K562 (cell line): ENCODE data around the gene MFSD12. TPM values are rescaled to one million over a fixed set of nuclear protein-coding genes. Genes with fewer than 3 reads are reported as not detected.
A peak's percentile ranks its signal among the peaks of the same experiment; 100 is the strongest.

ENCODE experiments used
- ATAC-seq: fragments of 200-7000 bp; cut with Tn5 transposase; 3 replicates; pipeline ENCODE4 v1.9.1; 2020; ENCODE audit warnings: moderate library complexity
- BruUV-seq: library from RNA; stranded (reverse); fragments of 400-500 nt; replicated peaks from 2 replicates; lab custom pipeline; 2021; lab: Mats Ljungman, UMichigan
- CTCF ChIA-PET: fragments of 300-600 bp; formaldehyde crosslinking; extraction: SDS; loops from one replicate; lab custom pipeline; 2021; ENCODE audit warnings: low intra/inter-chr PET ratio; lab: Yijun Ruan, JAX
- POLR2A ChIA-PET: fragments of 300-600, 350-650 bp; sonication (Branson Sonifier 250); formaldehyde crosslinking; extraction: SDS; loops from one replicate; lab custom pipeline; 2021; ENCODE audit warnings: antibody characterized with exemption, inconsistent platforms; lab: Yijun Ruan, JAX
- DNase-seq, 4 experiments: peaks; one replicate each; pipeline versions ENCODE4 v3.0.0 to v3.0.0-alpha.2; 2011 to 2018; ENCODE audit warnings: low spot score in 3 of 4, mixed read lengths in 3 of 4; ENCODE audit errors: extremely low read depth in 1 of 4
- FAIRE-seq: peaks from 2 replicates; lab custom pipeline; 2011; peaks lifted over from hg19 to GRCh38; lab: Jason Lieb, UNC
- H2AFZ ChIP-seq: 2 replicates; pipeline ENCODE4 v1.6.0; 2011; ENCODE audit warnings: low read depth, low read length, control low read depth, inconsistent platforms
- H3K27ac ChIP-seq: fragments of 200-600 bp; 3 replicates; pipeline ENCODE4 v1.8.0; 2011; ENCODE audit warnings: low read depth, mild to moderate bottlenecking, control low read depth, inconsistent platforms, low read length, moderate library complexity, mixed read lengths; ENCODE audit errors: extremely low read depth
- H3K27me3 ChIP-seq, 2 experiments: fragments of 300-600 bp in 1 of 2; 2 replicates in 1 of 2; 3 replicates in 1 of 2; pipeline versions ENCODE4 v1.6.0 to v1.8.0; 2011; ENCODE audit warnings: inconsistent platforms in 2 of 2, low read length in 2 of 2, mild to moderate bottlenecking in 1 of 2, mixed read lengths in 1 of 2, moderate library complexity in 1 of 2; ENCODE audit not compliant: control insufficient read depth in 2 of 2, insufficient read depth in 2 of 2
- H3K36me3 ChIP-seq: fragments of 300-600 bp; 3 replicates; pipeline ENCODE4 v1.8.0; 2011; ENCODE audit warnings: mild to moderate bottlenecking, low read length, inconsistent platforms; ENCODE audit not compliant: control insufficient read depth, insufficient read depth
- H3K4me1 ChIP-seq, 2 experiments: fragments of 200-600 bp in 1 of 2; replicated peaks in 1 of 2; 2 replicates in 1 of 2; 3 replicates in 1 of 2; pipeline versions ENCODE4 v1.5.1 to v1.8.0; 2011; ENCODE audit warnings: inconsistent platforms in 2 of 2, low read length in 2 of 2, mild to moderate bottlenecking in 1 of 2, mixed read lengths in 1 of 2, moderate library complexity in 1 of 2; ENCODE audit not compliant: control insufficient read depth in 2 of 2, insufficient read depth in 2 of 2
- H3K4me2 ChIP-seq: 2 replicates; pipeline ENCODE4 v1.6.1; 2011; ENCODE audit warnings: low read length, control low read depth, inconsistent platforms, mixed read lengths; ENCODE audit not compliant: insufficient read depth
- H3K4me3 ChIP-seq: fragments of 200-600 bp; sonication (generic), shearing (Covaris generic); 2 replicates; pipeline ENCODE4 v1.5.1; 2016; ENCODE audit warnings: control low read depth, inconsistent platforms
- H3K79me2 ChIP-seq: fragments of 200-600 bp; 3 replicates; pipeline ENCODE4 v1.8.0; 2011; ENCODE audit warnings: low read length, inconsistent platforms; ENCODE audit not compliant: control insufficient read depth, insufficient read depth
- H3K9ac ChIP-seq, 2 experiments: 2 replicates each; pipeline versions ENCODE4 v1.6.0 to v1.6.1; 2011; ENCODE audit warnings: low read depth in 2 of 2, low read length in 2 of 2, control low read depth in 1 of 2, inconsistent platforms in 1 of 2, mild to moderate bottlenecking in 1 of 2, mixed read lengths in 1 of 2; ENCODE audit not compliant: insufficient read depth in 1 of 2
- H3K9me1 ChIP-seq: one replicate; pipeline ENCODE4 v1.6.0; 2011; ENCODE audit warnings: inconsistent platforms, mild to moderate bottlenecking, low read length, moderate library complexity; ENCODE audit not compliant: control insufficient read depth, insufficient read depth
- H3K9me3 ChIP-seq: replicated peaks from 2 replicates; pipeline ENCODE4 v1.5.1; 2011; ENCODE audit warnings: low read depth, low read length, inconsistent platforms; ENCODE audit not compliant: control insufficient read depth, insufficient read depth
- H4K20me1 ChIP-seq: replicated peaks from 2 replicates; pipeline ENCODE4 v1.6.1; 2011; ENCODE audit warnings: low read length, inconsistent platforms, mixed read lengths; ENCODE audit not compliant: control insufficient read depth, insufficient read depth
- HNRNPL ChIP-seq: fragments of 200-400 bp; formaldehyde crosslinking; IDR thresholded peaks from 2 replicates; pipeline ENCODE4 v1.6.1; 2017; ENCODE audit warnings: low read depth, mild to moderate bottlenecking, low read length
- IRF2 ChIP-seq: sonication (generic); formaldehyde crosslinking; IDR thresholded peaks from 2 replicates; pipeline ENCODE4 v1.8.1; 2022; ENCODE audit warnings: mild to moderate bottlenecking, missing genetic modification reagents
- NRF1 ChIP-seq, 2 experiments: fragments of 450-650 bp; IDR thresholded peaks in 1 of 2; conservative IDR thresholded peaks in 1 of 2; 2 replicates each; pipeline ENCODE4 v1.6.1; 2014; ENCODE audit warnings: mild to moderate bottlenecking in 2 of 2
- PBX2 ChIP-seq, 2 experiments: IDR thresholded peaks in 1 of 2; conservative IDR thresholded peaks in 1 of 2; 2 replicates each; pipeline ENCODE4 v1.6.1; 2016; ENCODE audit warnings: low read depth in 2 of 2, mild to moderate bottlenecking in 1 of 2, missing compliant biosample characterization in 1 of 2, missing genetic modification characterization in 1 of 2, moderate library complexity in 1 of 2
- RBFOX2 ChIP-seq: fragments of 200-400 bp; formaldehyde crosslinking; IDR thresholded peaks from 2 replicates; pipeline ENCODE4 v1.6.1; 2017; ENCODE audit warnings: low read depth, mild to moderate bottlenecking, low read length, moderate library complexity
- STAG1 ChIP-seq: sonication (generic); formaldehyde crosslinking; IDR thresholded peaks from 2 replicates; pipeline ENCODE4 v1.5.0; 2020; ENCODE audit warnings: missing genetic modification reagents, borderline replicate concordance
- THRAP3 ChIP-seq: fragments of 450-650 bp; IDR thresholded peaks from 2 replicates; pipeline ENCODE4 v1.6.1; 2016; ENCODE audit warnings: mild to moderate bottlenecking, inconsistent platforms, borderline replicate concordance
- WGBS: fragments of 100-300 bp; shearing (Covaris generic); methylation state at CpG from one replicate; pipeline ENCODE4 v1.1.6; 2016; ENCODE audit warnings: low coverage, mixed read lengths; ENCODE audit not compliant: insufficient coverage; ENCODE audit errors: missing lambda C conversion rate; 5-methylcytosine and 5-hydroxymethylcytosine counted together
- in situ Hi-C: fragments of 300-500 bp; cut with MboI; formaldehyde crosslinking; loops from 4 replicates; pipeline ENCODE4 v1.15.0; 2018; ENCODE audit warnings: inconsistent platforms, mixed read lengths
- intact Hi-C: fragments of 100-400 bp; cut with micrococcal nuclease; formaldehyde crosslinking; loops from 2 replicates; pipeline ENCODE4 v1.14.2; 2022
- polyA plus RNA-seq, 8 experiments: library from polyadenylated mRNA; depleted of rRNA in 4 of 8; stranded (reverse) in 5 of 8; unstranded in 3 of 8; fragments of >200 nt; fragmentation: Nextera tagmentation in 2 of 8; fragmentation: Illumina TruSeq in 1 of 8; extraction: Ambion mirVana in 2 of 8; extraction: Trizol in 1 of 8; gene quantifications; 2 replicates each; pipeline versions ENCODE4 v1.2.1 to v1.2.3, GENCODE V29; 2011 to 2014; ENCODE audit warnings: inconsistent platforms in 1 of 8, missing spikeins in 1 of 8
- total RNA-seq, 7 experiments: library from RNA; depleted of rRNA in 6 of 7; stranded (reverse); fragments of >200 nt in 6 of 7; fragmentation: Illumina TruSeq in 2 of 7; extraction: Trizol in 2 of 7; gene quantifications; 2 replicates each; pipeline versions ENCODE4 v1.2.1 to v1.2.3, GENCODE V29; 2011 to 2021; ENCODE audit warnings: low replicate concordance in 1 of 7
- TF ChIP-seq, protein P1 (sequence below): sonication (generic); formaldehyde crosslinking; IDR thresholded peaks from 2 replicates; pipeline ENCODE4 v1.8.0; 2022; ENCODE audit warnings: missing genetic modification reagents, mild to moderate bottlenecking, moderate library complexity, borderline replicate concordance
- TF ChIP-seq, protein P2 (sequence below), 2 experiments: fragments of 450-650 bp; conservative IDR thresholded peaks; 2 replicates each; pipeline ENCODE4 v1.6.1; 2017; ENCODE audit warnings: mild to moderate bottlenecking in 2 of 2, moderate library complexity in 2 of 2

The MFSD12 gene
- total and polyA plus RNA-seq, 9 of the 15 experiments (the other 6 are each of a cell fraction or from before 2014, with no cell fraction given) = 0.69 to 112 (median 31.8) TPM

DNA sequence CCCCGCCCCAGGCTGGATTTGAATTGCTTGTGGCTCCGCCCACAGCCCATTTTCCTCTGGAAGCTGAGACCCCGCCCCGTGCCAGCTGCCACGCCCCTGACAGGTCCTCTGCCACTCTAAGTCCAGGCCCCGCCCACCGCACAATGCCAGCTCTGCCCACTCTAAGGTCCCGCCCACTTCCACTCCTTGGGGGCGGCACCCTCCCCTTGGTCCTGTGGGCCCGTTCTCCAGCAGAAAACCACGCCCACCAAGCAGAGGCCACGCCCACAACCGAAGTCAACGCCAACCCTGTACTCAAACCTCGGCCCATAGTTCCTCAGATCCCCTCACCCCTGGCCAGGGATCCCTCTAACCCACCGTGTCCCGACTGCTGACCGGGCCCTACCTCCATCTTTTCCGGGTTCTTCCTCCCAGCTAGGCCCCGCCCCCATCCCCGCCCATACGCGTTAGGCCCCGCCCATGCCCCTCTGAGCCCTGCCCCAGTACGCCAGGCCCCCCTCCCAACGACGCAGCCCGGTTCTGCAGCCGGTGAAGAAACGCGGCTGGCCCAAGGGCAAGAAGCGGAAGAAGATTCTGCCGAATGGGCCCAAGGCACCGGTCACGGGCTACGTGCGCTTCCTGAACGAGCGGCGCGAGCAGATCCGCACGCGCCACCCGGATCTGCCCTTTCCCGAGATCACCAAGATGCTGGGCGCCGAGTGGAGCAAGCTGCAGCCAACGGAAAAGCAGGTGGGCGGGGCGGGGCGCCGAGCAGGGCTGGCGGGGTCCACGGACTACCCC, 16.7 kb upstream of the MFSD12 start:
- Histone ChIP-seq H2AFZ (peak overlapping the region; percentile 67), H3K4me3 (peak overlapping the region; percentile 98), H3K27me3 (no peaks in the 10 kb centered on the region), H3K79me2 (peaks cover 20% of the 10 kb centered on the region), H3K27ac (peak overlapping the region; percentile 93), H3K9me3 (no peaks in the 10 kb centered on the region), H3K4me1 (peaks cover 20 to 71% of the 10 kb centered on the region in 2 experiments), H3K36me3 (peaks cover 44% of the 10 kb centered on the region), H3K9me1 (peaks cover under 1% of the 10 kb centered on the region), H3K9ac (peak overlapping the region; percentile 78 to 96), H3K4me2 (peak overlapping the region; percentile 81), H4K20me1 (peaks cover 3% of the 10 kb centered on the region; the same call in 1 of the 2 replicates)
- ChIA-PET CTCF (interaction anchor here (0.6 kb wide), 1 partner anchor 30 kb away, joined by 4 read pairs; no protein-coding TSS in a partner anchor), POLR2A (interaction anchor here (0.6 to 2.1 kb wide), 6 partner anchors 13 to 159 kb away, joined by 3 to 11 read pairs (median 4); partner anchors contain the start of gene SMIM44)
- 33% methylated on average over 34 of the region's 55 CpGs for WGBS
- intact Hi-C loops (loop anchor here (2.0 kb wide), 1 partner anchor 17 kb away; the partner anchor contains the start of gene MFSD12), in situ Hi-C loops (no loop called here)
- BruUV-seq = no TSS peak
- peak; percentile 74 for ATAC-seq
- peak; percentile 88 to 97 (median 92) for DNase-seq
- FAIRE-seq = peak; percentile 99
- TF ChIP-seq PBX2 (CRISPR knock-in tag; IDR thresholded peaks at IDR 0.05; ENCODE audit: low read depth) (peak; percentile 60), PBX2 (tag; conservative IDR thresholded peaks at IDR 0.05; ENCODE audit: low read depth) (peak; percentile 83), IRF2 (CRISPR knock-in tag) (no peak), RBFOX2 (peak; percentile 60), THRAP3 (no peak), HNRNPL (peak; percentile 91; the same call in 1 of the 2 replicates), NRF1 (conservative IDR thresholded peaks at IDR 0.05 in 1 of 2, IDR thresholded peaks at IDR 0.05 in 1 of 2) (peak; percentile 59 to 67), STAG1 (CRISPR knock-in tag) (no peak)
- TF ChIP-seq, protein P1, sequence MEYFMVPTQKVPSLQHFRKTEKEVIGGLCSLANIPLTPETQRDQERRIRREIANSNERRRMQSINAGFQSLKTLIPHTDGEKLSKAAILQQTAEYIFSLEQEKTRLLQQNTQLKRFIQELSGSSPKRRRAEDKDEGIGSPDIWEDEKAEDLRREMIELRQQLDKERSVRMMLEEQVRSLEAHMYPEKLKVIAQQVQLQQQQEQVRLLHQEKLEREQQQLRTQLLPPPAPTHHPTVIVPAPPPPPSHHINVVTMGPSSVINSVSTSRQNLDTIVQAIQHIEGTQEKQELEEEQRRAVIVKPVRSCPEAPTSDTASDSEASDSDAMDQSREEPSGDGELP = peak; percentile 60
- TF ChIP-seq, protein P2, sequence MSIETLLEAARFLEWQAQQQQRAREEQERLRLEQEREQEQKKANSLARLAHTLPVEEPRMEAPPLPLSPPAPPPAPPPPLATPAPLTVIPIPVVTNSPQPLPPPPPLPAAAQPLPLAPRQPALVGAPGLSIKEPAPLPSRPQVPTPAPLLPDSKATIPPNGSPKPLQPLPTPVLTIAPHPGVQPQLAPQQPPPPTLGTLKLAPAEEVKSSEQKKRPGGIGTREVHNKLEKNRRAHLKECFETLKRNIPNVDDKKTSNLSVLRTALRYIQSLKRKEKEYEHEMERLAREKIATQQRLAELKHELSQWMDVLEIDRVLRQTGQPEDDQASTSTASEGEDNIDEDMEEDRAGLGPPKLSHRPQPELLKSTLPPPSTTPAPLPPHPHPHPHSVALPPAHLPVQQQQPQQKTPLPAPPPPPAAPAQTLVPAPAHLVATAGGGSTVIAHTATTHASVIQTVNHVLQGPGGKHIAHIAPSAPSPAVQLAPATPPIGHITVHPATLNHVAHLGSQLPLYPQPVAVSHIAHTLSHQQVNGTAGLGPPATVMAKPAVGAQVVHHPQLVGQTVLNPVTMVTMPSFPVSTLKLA (conservative IDR thresholded peaks at IDR 0.05) = peak in 1 of 2 experiments; percentile 24; a peak in 1 of 4 replicates
